Adrenal gland (tissue), 12 donors: ENCODE results near the gene PIAS3. TPM values are rescaled to one million over a fixed set of nuclear protein-coding genes. Genes with fewer than 3 reads are reported as not detected.

Source experiments
- DNase-seq, 7 donors: peaks; one replicate each; pipeline ENCODE4 v3.0.0-alpha.2; 2019 to 2020
- H3K27ac ChIP-seq, 5 donors: fragments of 200-600 bp; sonication (generic) in 4 of 5; 1 replicate in 3 of 5; 2 replicates in 2 of 5; pipeline versions ENCODE4 v1.5.1 to v1.8.0; 2016 to 2020; ENCODE audit warnings: mild to moderate bottlenecking in 1 of 5
- H3K27me3 ChIP-seq: fragments of 200-600 bp; 2 replicates; pipeline ENCODE4 v1.8.0; 2021
- H3K36me3 ChIP-seq, 2 donors: fragments of 200-600 bp; replicated peaks in 1 of 2; 1 replicate in 1 of 2; 2 replicates in 1 of 2; pipeline versions ENCODE4 v1.5.1 to v1.8.0; 2018 to 2022
- H3K4me1 ChIP-seq, 2 donors: fragments of 200-600 bp; replicated peaks in 1 of 2; 1 replicate in 1 of 2; 2 replicates in 1 of 2; pipeline versions ENCODE4 v1.5.1 to v1.8.0; 2018 to 2021
- H3K4me3 ChIP-seq, 4 donors: fragments of 200-600 bp; sonication (generic) in 3 of 4; one replicate each; pipeline ENCODE4 v1.5.1; 2016 to 2018
- H3K9me3 ChIP-seq, 3 donors: fragments of 200-600 bp; sonication (generic) in 1 of 3; replicated peaks in 1 of 3; 1 replicate in 2 of 3; 2 replicates in 1 of 3; pipeline versions ENCODE4 v1.5.1 to v1.8.0; 2016 to 2021
- POLR2A ChIP-seq, 2 donors: fragments of 450-650 bp; IDR thresholded peaks; one replicate each; pipeline ENCODE4 v1.6.1; 2017; ENCODE audit warnings: antibody characterized with exemption in 2 of 2, mild to moderate bottlenecking in 2 of 2, moderate library complexity in 1 of 2
- WGBS, 4 donors: extraction: QIAGEN DNeasy Blood & Tissue Kit in 2 of 4; methylation state at CpG; one replicate each; pipeline versions ENCODE4 v1.1.5 to v1.1.7; 2013 to 2017; 5-methylcytosine and 5-hydroxymethylcytosine counted together
- intact Hi-C, 2 donors: fragments of 100-400 bp; cut with DNase I; formaldehyde crosslinking; loops; one replicate each; pipeline versions ENCODE4 v1.14.1 to v1.15.0; 2022 to 2023
- polyA plus RNA-seq, 3 donors: library from polyadenylated mRNA; stranded (reverse); fragments of 200-250 nt in 2 of 3; fragments of 350-450 nt in 1 of 3; fragmentation: Illumina TruSeq in 1 of 3; extraction: RNeasy Lipid Tissue Mini Kit (QIAGEN cat#74804) in 1 of 3; gene quantifications; one replicate each; pipeline ENCODE4 v1.2.3, GENCODE V29; 2013 to 2014
- total RNA-seq, 9 donors: library from RNA; depleted of rRNA in 4 of 9; stranded (reverse); fragments of >200 nt in 4 of 9; fragments of 120-200 nt in 1 of 9; fragmentation: NEBNext Ultra II Directional in 1 of 9; extraction: Animal tissue kit (Norgen Biotek cat#: 25700) in 1 of 9; gene quantifications; one replicate each; pipeline versions ENCODE4 v1.1.0 to v1.2.4, GENCODE V29; 2013 to 2023
- TF ChIP-seq, protein P1 (sequence below), 6 experiments: fragments of 450-650 bp in 4 of 6; fragments of 200-600 bp in 2 of 6; sonication (generic) in 1 of 6; IDR thresholded peaks; 1 replicate in 5 of 6; 2 replicates in 1 of 6; pipeline versions ENCODE4 v1.5.1 to v1.8.0; 2016 to 2021; ENCODE audit warnings: antibody characterized with exemption in 6 of 6, mild to moderate bottlenecking in 2 of 6, moderate library complexity in 1 of 6
- donor health status: healthy with polysubstance abuse.
- donor health status: Bipolar disorder and iron deficiency.
- donor health status: DM: yes; HTN: yes; CAD: no.
- donor health status: DM: no; HTN: no; CAD: no.
- donor health status: DM: no; HTN: no; CAD: no.
- donor health status: DM: yes; HTN: yes; CAD: no.

PIAS3 gene
- total and polyA plus RNA-seq, 12 donors = 7.5 to 40.5 (median 22.0) TPM

DNA sequence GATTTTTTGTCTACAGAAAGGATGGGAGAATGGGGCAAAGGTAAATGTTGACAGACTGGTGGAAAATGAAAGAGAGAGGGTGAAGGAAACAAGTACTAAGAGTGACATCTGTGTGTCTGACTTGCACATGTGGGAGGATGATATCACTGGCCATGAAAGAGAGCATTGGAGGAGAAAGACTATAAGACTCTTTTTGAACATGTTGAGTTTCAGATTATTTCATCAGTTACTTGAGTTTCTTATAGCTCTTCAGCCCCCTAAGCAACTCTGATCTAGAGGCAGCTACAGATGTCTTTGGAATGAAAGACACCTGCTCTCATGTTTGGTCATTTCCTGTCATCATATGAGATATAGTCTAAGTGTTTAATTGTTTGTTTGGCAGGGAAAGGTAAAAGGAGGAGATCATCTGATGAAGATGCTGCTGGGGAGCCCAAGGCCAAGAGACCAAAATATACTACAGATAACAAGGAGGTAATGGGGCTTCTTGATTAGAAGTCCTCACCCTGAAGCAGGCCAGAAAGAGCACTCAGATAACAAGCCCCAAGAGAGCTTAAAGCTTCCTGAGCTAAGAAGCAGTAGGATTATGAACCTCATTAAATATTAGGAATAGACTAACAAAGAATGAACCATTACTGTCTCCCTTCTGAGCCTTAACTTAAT lies 30.4 kb downstream of the PIAS3 start:
- TF ChIP-seq, protein P1, sequence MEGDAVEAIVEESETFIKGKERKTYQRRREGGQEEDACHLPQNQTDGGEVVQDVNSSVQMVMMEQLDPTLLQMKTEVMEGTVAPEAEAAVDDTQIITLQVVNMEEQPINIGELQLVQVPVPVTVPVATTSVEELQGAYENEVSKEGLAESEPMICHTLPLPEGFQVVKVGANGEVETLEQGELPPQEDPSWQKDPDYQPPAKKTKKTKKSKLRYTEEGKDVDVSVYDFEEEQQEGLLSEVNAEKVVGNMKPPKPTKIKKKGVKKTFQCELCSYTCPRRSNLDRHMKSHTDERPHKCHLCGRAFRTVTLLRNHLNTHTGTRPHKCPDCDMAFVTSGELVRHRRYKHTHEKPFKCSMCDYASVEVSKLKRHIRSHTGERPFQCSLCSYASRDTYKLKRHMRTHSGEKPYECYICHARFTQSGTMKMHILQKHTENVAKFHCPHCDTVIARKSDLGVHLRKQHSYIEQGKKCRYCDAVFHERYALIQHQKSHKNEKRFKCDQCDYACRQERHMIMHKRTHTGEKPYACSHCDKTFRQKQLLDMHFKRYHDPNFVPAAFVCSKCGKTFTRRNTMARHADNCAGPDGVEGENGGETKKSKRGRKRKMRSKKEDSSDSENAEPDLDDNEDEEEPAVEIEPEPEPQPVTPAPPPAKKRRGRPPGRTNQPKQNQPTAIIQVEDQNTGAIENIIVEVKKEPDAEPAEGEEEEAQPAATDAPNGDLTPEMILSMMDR (IDR thresholded peaks at IDR 0.05) = no peak
- TF ChIP-seq POLR2A (IDR thresholded peaks at IDR 0.05) = no peak
- intact Hi-C loops = loop anchor here in 1 of 2 donors (10.0 kb wide), 1 partner anchor 94 kb away; no protein-coding TSS in a partner anchor
- no peak overlapping the region for H3K4me3 ChIP-seq
- DNase-seq = no peak
- H3K36me3 ChIP-seq = peaks cover 0 to 77% of the 10 kb centered on the region in 2 donors
- no peaks in the 10 kb centered on the region for H3K9me3 ChIP-seq
- no peak overlapping the region for H3K27ac ChIP-seq
- H3K4me1 ChIP-seq = peaks cover 5 to 13% of the 10 kb centered on the region in 2 donors
- no peaks in the 10 kb centered on the region for H3K27me3 ChIP-seq

DNA sequence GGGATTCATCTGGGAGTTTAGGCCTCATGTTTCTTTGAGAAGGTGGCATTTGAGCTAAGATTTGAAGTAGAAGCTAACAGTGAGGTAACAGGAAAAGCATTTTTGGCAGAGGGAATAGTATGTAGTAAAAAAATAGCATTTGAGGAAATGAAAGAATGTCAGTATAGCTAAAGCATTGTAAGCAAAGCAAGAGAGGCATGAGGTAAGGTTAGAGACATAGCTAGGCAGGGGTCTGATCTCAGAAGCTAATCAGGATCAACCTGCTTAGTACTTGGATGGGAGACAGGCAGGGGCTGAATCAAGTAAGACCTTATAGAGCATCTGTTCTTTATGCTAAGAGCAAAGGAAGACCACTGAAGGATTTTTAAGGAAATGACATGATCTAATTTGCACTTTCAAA lies 30.9 kb downstream of the PIAS3 start:
- H3K36me3 ChIP-seq = peaks cover 0 to 71% of the 10 kb centered on the region in 2 donors
- intact Hi-C loops = loop anchor here in 1 of 2 donors (10.0 kb wide), 1 partner anchor 93 kb away; no protein-coding TSS in a partner anchor
- H3K4me1 ChIP-seq = peaks cover 5 to 13% of the 10 kb centered on the region in 2 donors
- no peak for DNase-seq
- TF ChIP-seq, protein P1 (IDR thresholded peaks at IDR 0.05) = no peak
- TF ChIP-seq POLR2A (IDR thresholded peaks at IDR 0.05) = no peak
- no peak overlapping the region for H3K27ac ChIP-seq
- no peaks in the 10 kb centered on the region for H3K27me3 ChIP-seq
- no peak overlapping the region for H3K4me3 ChIP-seq
- no peaks in the 10 kb centered on the region for H3K9me3 ChIP-seq

DNA sequence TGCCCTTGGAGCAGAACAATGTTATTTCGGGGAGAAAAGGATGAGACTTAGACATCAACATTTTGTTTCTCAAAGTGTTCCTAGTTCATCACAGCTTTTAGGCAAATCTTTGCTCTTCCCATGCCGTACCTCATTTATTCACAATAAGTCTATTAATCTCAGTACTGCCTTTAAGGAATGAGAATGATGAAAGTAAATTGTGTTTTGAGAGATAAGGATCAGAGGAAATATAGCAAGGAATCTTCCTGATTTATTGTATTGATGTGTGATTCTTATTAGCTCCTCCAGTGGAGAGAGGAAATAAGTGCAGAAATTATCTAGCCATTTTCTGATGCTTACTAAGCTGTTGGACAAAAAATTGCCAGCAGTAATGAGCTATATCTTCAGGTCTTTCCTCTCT lies 32.9 kb downstream of the PIAS3 start:
- H3K27ac ChIP-seq = no peak overlapping the region
- peaks cover 5 to 13% of the 10 kb centered on the region in 2 donors for H3K4me1 ChIP-seq
- H3K9me3 ChIP-seq = no peaks in the 10 kb centered on the region
- DNase-seq = no peak
- 88 to 94% (median 88%) methylated on average over 2 of the region's 2 CpGs for WGBS, 4 donors
- H3K36me3 ChIP-seq = peaks cover 0 to 52% of the 10 kb centered on the region in 2 donors
- no peaks in the 10 kb centered on the region for H3K27me3 ChIP-seq
- H3K4me3 ChIP-seq = no peak overlapping the region
- intact Hi-C loops = loop anchor here in 1 of 2 donors (10.0 kb wide), 1 partner anchor 91 kb away; no protein-coding TSS in a partner anchor
- no peak for TF ChIP-seq POLR2A (IDR thresholded peaks at IDR 0.05)
- TF ChIP-seq, protein P1 (IDR thresholded peaks at IDR 0.05) = no peak

DNA sequence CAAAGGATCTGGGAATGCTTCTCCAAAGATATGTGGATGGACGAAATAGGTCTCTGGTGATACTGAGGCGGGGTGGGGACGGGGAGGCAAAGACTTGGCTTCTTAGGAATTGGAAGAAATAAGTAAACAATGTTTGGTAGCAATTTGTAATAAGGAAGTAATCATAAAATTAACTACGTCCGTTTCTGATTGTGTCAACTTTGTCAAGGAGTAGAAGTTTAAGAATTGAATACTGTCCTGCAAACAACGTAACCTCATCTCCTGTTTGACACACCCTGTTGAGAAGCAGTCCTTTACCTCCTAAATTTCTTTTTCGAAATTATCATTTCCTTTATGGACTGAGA lies 34.4 kb downstream of the PIAS3 start:
- no peak for DNase-seq
- intact Hi-C loops = loop anchor here in 1 of 2 donors (10.0 kb wide), 1 partner anchor 90 kb away; no protein-coding TSS in a partner anchor
- H3K9me3 ChIP-seq = no peaks in the 10 kb centered on the region
- H3K36me3 ChIP-seq = peaks cover 0 to 36% of the 10 kb centered on the region in 2 donors
- no peak for TF ChIP-seq POLR2A (IDR thresholded peaks at IDR 0.05)
- TF ChIP-seq, protein P1 (IDR thresholded peaks at IDR 0.05) = no peak
- peaks cover 5 to 13% of the 10 kb centered on the region in 2 donors for H3K4me1 ChIP-seq
- H3K4me3 ChIP-seq = peak overlapping the region; percentile 12 to 72 (median 48)
- WGBS, 4 donors = 0 to 1% (median 1%) methylated on average over 7 of the region's 7 CpGs
- H3K27ac ChIP-seq = peak overlapping the region; percentile 80 to 94 (median 86)
- H3K27me3 ChIP-seq = no peaks in the 10 kb centered on the region
